ENCODE results near the gene DSCAML1.

Gene DSCAML1

DNA sequence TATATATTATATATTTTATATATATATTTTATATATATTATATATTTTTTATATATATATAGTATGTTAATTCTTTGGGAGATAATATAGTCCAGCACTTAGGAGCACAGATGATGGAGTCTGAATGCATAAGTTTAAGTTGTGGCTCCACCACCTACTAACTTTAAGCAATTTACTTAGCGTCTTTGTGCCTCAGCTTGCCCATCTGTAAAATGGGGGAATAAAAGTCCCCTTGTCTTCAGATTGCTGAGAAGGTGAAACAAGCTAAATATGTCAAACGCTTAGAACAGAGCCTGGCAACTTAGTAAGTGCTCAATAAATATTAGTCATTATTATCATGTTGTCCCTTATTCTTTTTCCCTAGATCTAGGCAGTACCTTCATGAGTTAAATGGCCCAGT lies 27.5 kb downstream of the DSCAML1 start:
- Histone ChIP-seq H2BK120ac (ENCODE audit: low read depth, low read length) (no peak overlapping the region), H3K4me2 (ENCODE audit: insufficient read depth, low read length, poor library complexity, severe bottlenecking) (no peak overlapping the region), H2AFZ (ENCODE audit: low read length) (no peak overlapping the region), H2BK12ac (ENCODE audit: low read length) (no peak overlapping the region), H3K9me3 (replicated peaks in 1 of 2; ENCODE audit: control insufficient read depth in 2 of 2, insufficient read depth in 1 of 2, low read depth in 1 of 2, low read length in 2 of 2) (no peaks in the 10 kb centered on the region), H3K4me3 (ENCODE audit: low read length in 2 of 2) (no peak overlapping the region), H2BK5ac (ENCODE audit: low read length) (no peak overlapping the region), H3K4ac (ENCODE audit: low read length) (no peak overlapping the region), H3K23ac (ENCODE audit: low read depth, low read length, poor library complexity) (no peak overlapping the region), H4K91ac (ENCODE audit: low read depth, low read length, poor library complexity) (no peak overlapping the region), H2BK15ac (ENCODE audit: low read length) (no peak overlapping the region), H2AK5ac (ENCODE audit: low read depth, low read length) (no peak overlapping the region), H3K27ac (replicated peaks; ENCODE audit: low read length) (no peak overlapping the region), H4K8ac (ENCODE audit: low read depth, low read length) (no peak overlapping the region), H3K4me1 (ENCODE audit: control insufficient read depth in 2 of 2, insufficient read depth in 1 of 2, low read depth in 1 of 2, low read length in 2 of 2) (no peaks in the 10 kb centered on the region), H3K27me3 (ENCODE audit: control insufficient read depth in 3 of 3, insufficient read depth in 3 of 3, low read depth in 1 of 3, low read length in 3 of 3) (peaks cover 0 to 46% (median 0%) of the 10 kb centered on the region in 3 experiments), H3K9ac (ENCODE audit: low read depth, low read length, poor library complexity) (no peak overlapping the region), H3K36me3 (replicated peaks in 1 of 2; ENCODE audit: control insufficient read depth in 2 of 2, insufficient read depth in 2 of 2, low read length in 2 of 2) (no peaks in the 10 kb centered on the region), H3K18ac (ENCODE audit: low read length) (no peak overlapping the region), H3K79me1 (ENCODE audit: low read depth, low read length) (no peaks in the 10 kb centered on the region), H3K14ac (ENCODE audit: low read length) (no peak overlapping the region)
- no peak for DNase-seq (ENCODE audit: low spot score)
- no CpG with 5 or more reads among the region's 2 CpGs for WGBS, 2 donors (ENCODE audit: extremely low coverage in 2 of 2, insufficient read length in 2 of 2, insufficient replicate concordance in 1 of 2)

DNA sequence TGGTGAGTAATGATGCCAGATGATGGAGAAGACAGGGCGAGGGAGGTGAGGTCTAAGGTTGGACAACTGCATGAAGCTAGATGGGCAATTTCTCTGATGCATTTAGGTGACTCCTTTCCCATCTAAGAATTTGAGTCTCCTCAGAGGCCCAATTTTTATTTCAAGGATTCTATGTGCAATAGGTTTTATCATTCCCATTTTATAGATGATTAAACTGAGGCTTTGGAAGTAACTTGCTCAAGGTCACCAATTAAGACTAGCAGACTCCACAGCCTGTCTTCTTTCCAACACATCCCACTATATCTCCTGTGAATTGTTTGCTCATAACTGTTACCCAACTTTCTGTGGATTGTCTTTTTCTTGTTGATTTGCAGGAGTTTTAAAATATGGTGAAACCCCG lies 28.5 kb downstream of the DSCAML1 start:
- Histone ChIP-seq H3K27ac (replicated peaks; ENCODE audit: low read length) (no peak overlapping the region), H3K18ac (ENCODE audit: low read length) (no peak overlapping the region), H4K8ac (ENCODE audit: low read depth, low read length) (no peak overlapping the region), H3K9ac (ENCODE audit: low read depth, low read length, poor library complexity) (no peak overlapping the region), H2BK15ac (ENCODE audit: low read length) (no peak overlapping the region), H3K4me2 (ENCODE audit: insufficient read depth, low read length, poor library complexity, severe bottlenecking) (no peak overlapping the region), H3K4me1 (ENCODE audit: control insufficient read depth in 2 of 2, insufficient read depth in 1 of 2, low read depth in 1 of 2, low read length in 2 of 2) (no peaks in the 10 kb centered on the region), H3K9me3 (replicated peaks in 1 of 2; ENCODE audit: control insufficient read depth in 2 of 2, insufficient read depth in 1 of 2, low read depth in 1 of 2, low read length in 2 of 2) (no peaks in the 10 kb centered on the region), H2BK5ac (ENCODE audit: low read length) (no peak overlapping the region), H3K27me3 (ENCODE audit: control insufficient read depth in 3 of 3, insufficient read depth in 3 of 3, low read depth in 1 of 3, low read length in 3 of 3) (peaks cover 0 to 39% (median 0%) of the 10 kb centered on the region in 3 experiments), H3K79me1 (ENCODE audit: low read depth, low read length) (no peaks in the 10 kb centered on the region), H4K91ac (ENCODE audit: low read depth, low read length, poor library complexity) (no peak overlapping the region), H2AFZ (ENCODE audit: low read length) (no peak overlapping the region), H2BK120ac (ENCODE audit: low read depth, low read length) (no peak overlapping the region), H3K23ac (ENCODE audit: low read depth, low read length, poor library complexity) (no peak overlapping the region), H2AK5ac (ENCODE audit: low read depth, low read length) (no peak overlapping the region), H3K4ac (ENCODE audit: low read length) (no peak overlapping the region), H3K14ac (ENCODE audit: low read length) (no peak overlapping the region), H2BK12ac (ENCODE audit: low read length) (no peak overlapping the region), H3K4me3 (ENCODE audit: low read length in 2 of 2) (no peak overlapping the region), H3K36me3 (replicated peaks in 1 of 2; ENCODE audit: control insufficient read depth in 2 of 2, insufficient read depth in 2 of 2, low read length in 2 of 2) (no peaks in the 10 kb centered on the region)
- no peak for DNase-seq (ENCODE audit: low spot score)
- WGBS, 2 donors (ENCODE audit: extremely low coverage in 2 of 2, insufficient read length in 2 of 2, insufficient replicate concordance in 1 of 2), result no CpG with 5 or more reads among the region's 2 CpGs

DNA sequence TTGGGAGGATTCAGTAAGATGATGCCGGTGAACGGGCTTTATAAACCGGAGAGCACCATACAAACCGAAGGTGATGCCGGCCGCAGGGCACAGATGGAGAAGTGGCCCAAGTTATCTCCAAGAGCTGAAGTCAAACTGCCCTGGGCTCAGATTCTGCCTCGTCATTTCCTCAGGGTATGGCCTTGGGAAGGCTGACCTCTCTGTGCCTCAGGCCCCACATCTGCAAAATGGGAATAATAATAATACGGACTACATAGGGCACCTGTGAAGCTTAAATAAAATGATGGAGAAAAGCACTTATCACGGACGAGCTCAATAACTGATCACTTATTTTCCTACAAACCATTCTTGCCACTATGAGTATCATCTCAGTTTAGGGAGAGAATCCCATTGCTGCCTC lies 29.9 kb downstream of the DSCAML1 start:
- Histone ChIP-seq H3K4me1 (ENCODE audit: control insufficient read depth in 2 of 2, insufficient read depth in 1 of 2, low read depth in 1 of 2, low read length in 2 of 2) (no peaks in the 10 kb centered on the region), H2BK120ac (ENCODE audit: low read depth, low read length) (no peak overlapping the region), H2AK5ac (ENCODE audit: low read depth, low read length) (no peak overlapping the region), H3K18ac (ENCODE audit: low read length) (no peak overlapping the region), H2AFZ (ENCODE audit: low read length) (no peak overlapping the region), H3K23ac (ENCODE audit: low read depth, low read length, poor library complexity) (no peak overlapping the region), H4K91ac (ENCODE audit: low read depth, low read length, poor library complexity) (no peak overlapping the region), H3K4me2 (ENCODE audit: insufficient read depth, low read length, poor library complexity, severe bottlenecking) (no peak overlapping the region), H2BK5ac (ENCODE audit: low read length) (no peak overlapping the region), H3K4me3 (ENCODE audit: low read length in 2 of 2) (no peak overlapping the region), H3K4ac (ENCODE audit: low read length) (no peak overlapping the region), H3K9ac (ENCODE audit: low read depth, low read length, poor library complexity) (no peak overlapping the region), H4K8ac (ENCODE audit: low read depth, low read length) (no peak overlapping the region), H3K27me3 (ENCODE audit: control insufficient read depth in 3 of 3, insufficient read depth in 3 of 3, low read depth in 1 of 3, low read length in 3 of 3) (peaks cover 0 to 28% (median 0%) of the 10 kb centered on the region in 3 experiments), H3K14ac (ENCODE audit: low read length) (no peak overlapping the region), H3K36me3 (replicated peaks in 1 of 2; ENCODE audit: control insufficient read depth in 2 of 2, insufficient read depth in 2 of 2, low read length in 2 of 2) (no peaks in the 10 kb centered on the region), H3K27ac (replicated peaks; ENCODE audit: low read length) (no peak overlapping the region), H3K79me1 (ENCODE audit: low read depth, low read length) (no peaks in the 10 kb centered on the region), H2BK15ac (ENCODE audit: low read length) (no peak overlapping the region), H3K9me3 (replicated peaks in 1 of 2; ENCODE audit: control insufficient read depth in 2 of 2, insufficient read depth in 1 of 2, low read depth in 1 of 2, low read length in 2 of 2) (no peaks in the 10 kb centered on the region), H2BK12ac (ENCODE audit: low read length) (no peak overlapping the region)
- DNase-seq (ENCODE audit: low spot score), result no peak
- no CpG with 5 or more reads among the region's 10 CpGs for WGBS, 2 donors (ENCODE audit: extremely low coverage in 2 of 2, insufficient read length in 2 of 2, insufficient replicate concordance in 1 of 2)

DNA sequence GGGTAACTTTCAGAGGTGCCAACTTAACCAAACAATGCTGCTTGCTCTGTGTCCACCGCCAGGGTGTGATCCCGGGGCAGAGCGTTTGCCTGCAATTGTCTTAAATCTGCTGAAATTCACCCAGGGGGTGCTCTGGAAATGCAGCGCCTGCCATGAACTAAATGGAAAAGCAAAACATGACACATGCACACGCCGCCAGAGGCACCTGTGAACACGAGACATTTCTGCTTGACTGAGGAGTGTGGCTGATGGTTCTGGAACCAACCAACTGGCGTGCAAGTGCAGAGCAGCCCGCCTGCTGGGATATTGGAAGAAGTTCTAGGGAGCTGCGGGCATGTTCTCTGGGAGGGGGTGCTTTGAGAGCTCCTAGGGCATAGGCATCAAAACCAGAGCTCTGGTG lies 30.4 kb downstream of the DSCAML1 start:
- Histone ChIP-seq H3K18ac (ENCODE audit: low read length) (no peak overlapping the region), H3K9me3 (replicated peaks in 1 of 2; ENCODE audit: control insufficient read depth in 2 of 2, insufficient read depth in 1 of 2, low read depth in 1 of 2, low read length in 2 of 2) (no peaks in the 10 kb centered on the region), H4K8ac (ENCODE audit: low read depth, low read length) (no peak overlapping the region), H2AK5ac (ENCODE audit: low read depth, low read length) (no peak overlapping the region), H2BK5ac (ENCODE audit: low read length) (no peak overlapping the region), H3K27me3 (ENCODE audit: control insufficient read depth in 3 of 3, insufficient read depth in 3 of 3, low read depth in 1 of 3, low read length in 3 of 3) (peaks cover 0 to 28% (median 0%) of the 10 kb centered on the region in 3 experiments), H3K27ac (replicated peaks; ENCODE audit: low read length) (no peak overlapping the region), H2BK12ac (ENCODE audit: low read length) (no peak overlapping the region), H2BK120ac (ENCODE audit: low read depth, low read length) (no peak overlapping the region), H4K91ac (ENCODE audit: low read depth, low read length, poor library complexity) (no peak overlapping the region), H3K4me3 (ENCODE audit: low read length in 2 of 2) (no peak overlapping the region), H3K4me1 (ENCODE audit: control insufficient read depth in 2 of 2, insufficient read depth in 1 of 2, low read depth in 1 of 2, low read length in 2 of 2) (no peaks in the 10 kb centered on the region), H3K14ac (ENCODE audit: low read length) (no peak overlapping the region), H3K4ac (ENCODE audit: low read length) (no peak overlapping the region), H2BK15ac (ENCODE audit: low read length) (no peak overlapping the region), H3K9ac (ENCODE audit: low read depth, low read length, poor library complexity) (no peak overlapping the region), H2AFZ (ENCODE audit: low read length) (no peak overlapping the region), H3K4me2 (ENCODE audit: insufficient read depth, low read length, poor library complexity, severe bottlenecking) (no peak overlapping the region), H3K79me1 (ENCODE audit: low read depth, low read length) (no peaks in the 10 kb centered on the region), H3K23ac (ENCODE audit: low read depth, low read length, poor library complexity) (no peak overlapping the region), H3K36me3 (replicated peaks in 1 of 2; ENCODE audit: control insufficient read depth in 2 of 2, insufficient read depth in 2 of 2, low read length in 2 of 2) (no peaks in the 10 kb centered on the region)
- no CpG with 5 or more reads among the region's 10 CpGs for WGBS, 2 donors (ENCODE audit: extremely low coverage in 2 of 2, insufficient read length in 2 of 2, insufficient replicate concordance in 1 of 2)
- DNase-seq (ENCODE audit: low spot score), result no peak
